GM23338 (cell line): ENCODE data around the gene ANP32E. TPM values are rescaled to one million over a fixed set of nuclear protein-coding genes. Genes with fewer than 3 reads are reported as not detected.

ENCODE experiments used
- ATAC-seq: fragments of 200-7000 bp; cut with Tn5 transposase; 3 replicates; pipeline ENCODE4 v1.9.1; 2020
- DNase-seq: peaks from one replicate; pipeline ENCODE4 v3.0.0-alpha.2; 2015; ENCODE audit warnings: low spot score
- H2AFZ ChIP-seq: fragments of 200-600 bp; sonication (generic); 2 replicates; pipeline ENCODE4 v1.8.0; 2016; ENCODE audit warnings: antibody characterized with exemption, mild to moderate bottlenecking, moderate library complexity
- H3F3A ChIP-seq: fragments of 200-600 bp; sonication (generic); replicated peaks from 2 replicates; pipeline ENCODE4 v1.8.0; 2017; ENCODE audit warnings: antibody characterized with exemption, mixed run types, low read depth
- H3K27ac ChIP-seq: fragments of 200-600 bp; sonication (generic); 2 replicates; pipeline ENCODE4 v1.6.1; 2016; ENCODE audit warnings: low read depth
- H3K27me3 ChIP-seq: fragments of 200-600 bp; sonication (generic); 2 replicates; pipeline ENCODE4 v1.8.0; 2016; ENCODE audit warnings: mild to moderate bottlenecking, mixed run types, moderate library complexity; ENCODE audit not compliant: insufficient read depth
- H3K36me3 ChIP-seq: fragments of 200-600 bp; sonication (generic); 2 replicates; pipeline ENCODE4 v1.8.0; 2016; ENCODE audit warnings: mild to moderate bottlenecking; ENCODE audit not compliant: insufficient read depth
- H3K4me1 ChIP-seq: fragments of 200-600 bp; sonication (generic); 2 replicates; pipeline ENCODE4 v1.8.0; 2016; ENCODE audit warnings: mild to moderate bottlenecking, moderate library complexity; ENCODE audit not compliant: insufficient read depth
- H3K4me2 ChIP-seq: fragments of 200-600 bp; sonication (generic); 2 replicates; pipeline ENCODE4 v1.7.1; 2017; ENCODE audit warnings: mixed run types
- H3K4me3 ChIP-seq: fragments of 200-600 bp; sonication (generic); 2 replicates; pipeline ENCODE4 v1.6.1; 2016; ENCODE audit warnings: mixed run types
- H3K79me2 ChIP-seq: fragments of 200-600 bp; sonication (generic); replicated peaks from 2 replicates; pipeline ENCODE4 v1.8.0; 2017; ENCODE audit warnings: mild to moderate bottlenecking; ENCODE audit not compliant: insufficient read depth
- H3K9me2 ChIP-seq: fragments of 200-600 bp; sonication (generic); 2 replicates; pipeline ENCODE4 v1.8.0; 2017; ENCODE audit not compliant: insufficient read depth
- H4K20me1 ChIP-seq: fragments of 200-600 bp; sonication (generic); replicated peaks from 2 replicates; pipeline ENCODE4 v1.8.0; 2017; ENCODE audit warnings: mild to moderate bottlenecking; ENCODE audit not compliant: insufficient read depth
- H3K27ac Mint-ChIP-seq: 2 replicates; pipeline ENCODE4 v1.8.0; 2020; ENCODE audit warnings: inconsistent platforms, mild to moderate bottlenecking, moderate library complexity, mixed read lengths
- H3K27me3 Mint-ChIP-seq: 3 replicates; pipeline ENCODE4 v1.8.0; 2022; ENCODE audit warnings: low read depth, mild to moderate bottlenecking, moderate library complexity, mixed read lengths, inconsistent platforms; ENCODE audit not compliant: insufficient read depth, poor library complexity
- H3K36me3 Mint-ChIP-seq: 3 replicates; pipeline ENCODE4 v1.8.0; 2021; ENCODE audit warnings: low read depth, mild to moderate bottlenecking, inconsistent platforms, moderate library complexity, mixed read lengths
- H3K4me1 Mint-ChIP-seq: 3 replicates; pipeline ENCODE4 v1.8.0; 2020; ENCODE audit warnings: mild to moderate bottlenecking, inconsistent platforms, mixed read lengths
- H3K4me3 Mint-ChIP-seq: 3 replicates; pipeline ENCODE4 v1.8.0; 2021; ENCODE audit warnings: moderate library complexity, mild to moderate bottlenecking, inconsistent platforms, mixed read lengths
- H3K9me3 Mint-ChIP-seq: 3 replicates; pipeline ENCODE4 v1.8.0; 2020; ENCODE audit warnings: moderate library complexity, mild to moderate bottlenecking, inconsistent platforms, mixed read lengths
- CREB1 ChIP-seq: fragments of 250-450 bp; sonication (Bioruptor Pico); IDR thresholded peaks from 2 replicates; pipeline ENCODE4 v1.5.0; 2020; ENCODE audit warnings: low read depth, mild to moderate bottlenecking, moderate library complexity
- EZH2 ChIP-seq: fragments of 200-600 bp; sonication (generic); IDR thresholded peaks from one replicate; pipeline ENCODE4 v1.8.0; 2017; ENCODE audit warnings: antibody characterized with exemption, mild to moderate bottlenecking, low read depth; ENCODE audit not compliant: unreplicated experiment
- EZH2phosphoT487 ChIP-seq: fragments of 200-600 bp; sonication (generic); IDR thresholded peaks from one replicate; pipeline ENCODE4 v1.8.1; 2018; ENCODE audit warnings: antibody characterized with exemption; ENCODE audit not compliant: unreplicated experiment
- JUNB ChIP-seq: IDR thresholded peaks from one replicate; pipeline ENCODE4 v1.6.1; 2016; ENCODE audit warnings: antibody characterized with exemption; ENCODE audit not compliant: unreplicated experiment
- NANOG ChIP-seq: IDR thresholded peaks from 2 replicates; pipeline ENCODE4 v1.6.1; 2016; ENCODE audit warnings: antibody characterized with exemption, borderline replicate concordance
- POLR2AphosphoS5 ChIP-seq: IDR thresholded peaks from 2 replicates; pipeline ENCODE4 v1.6.1; 2016; ENCODE audit warnings: antibody characterized with exemption, low read depth
- STAT1 ChIP-seq: IDR thresholded peaks from one replicate; pipeline ENCODE4 v1.6.1; 2016; ENCODE audit warnings: antibody characterized with exemption; ENCODE audit not compliant: unreplicated experiment
- ZNF114 ChIP-seq: fragments of 250-450 bp; sonication (Bioruptor Pico); IDR thresholded peaks from 2 replicates; pipeline ENCODE4 v1.5.0; 2020; ENCODE audit warnings: mild to moderate bottlenecking, moderate library complexity
- ZNF331 ChIP-seq: fragments of 250-450 bp; sonication (Bioruptor Pico); IDR thresholded peaks from 2 replicates; pipeline ENCODE4 v1.5.0; 2020; ENCODE audit warnings: low read depth, mild to moderate bottlenecking, moderate library complexity
- polyA plus RNA-seq: library from polyadenylated mRNA; unstranded; fragments of >200 nt; fragmentation: Nextera tagmentation; extraction: Ambion mirVana; gene quantifications from 2 replicates; pipeline ENCODE4 v1.2.1, GENCODE V29; 2016
- total RNA-seq: library from RNA; depleted of rRNA; stranded (reverse); fragments of >200 nt; shearing (Covaris generic); gene quantifications from 2 replicates; pipeline ENCODE4 v1.2.3, GENCODE V29; 2014
- TF ChIP-seq, protein P1 (sequence below), 2 experiments: fragments of 200-600 bp in 1 of 2; sonication (generic) in 1 of 2; conservative IDR thresholded peaks; 2 replicates each; pipeline versions ENCODE4 v1.5.1 to v1.6.1; 2016 to 2017; ENCODE audit warnings: antibody characterized with exemption in 2 of 2, low read depth in 2 of 2, mild to moderate bottlenecking in 2 of 2, moderate library complexity in 1 of 2
- TF ChIP-seq, protein P2 (sequence below): IDR thresholded peaks from one replicate; pipeline ENCODE4 v1.6.1; 2018; ENCODE audit warnings: antibody characterized with exemption; ENCODE audit not compliant: unreplicated experiment
- TF ChIP-seq, protein P3 (sequence below): IDR thresholded peaks from 2 replicates; pipeline ENCODE4 v1.6.1; 2016; ENCODE audit warnings: antibody characterized with exemption
- TF ChIP-seq, protein P4 (sequence below): fragments of 250-450 bp; sonication (Bioruptor Pico); IDR thresholded peaks from 2 replicates; pipeline ENCODE4 v1.5.0; 2020; ENCODE audit warnings: mild to moderate bottlenecking, moderate library complexity

ANP32E gene
- total and polyA plus RNA-seq, 2 experiments from 2014 or later: 88.6 to 257 TPM

DNA sequence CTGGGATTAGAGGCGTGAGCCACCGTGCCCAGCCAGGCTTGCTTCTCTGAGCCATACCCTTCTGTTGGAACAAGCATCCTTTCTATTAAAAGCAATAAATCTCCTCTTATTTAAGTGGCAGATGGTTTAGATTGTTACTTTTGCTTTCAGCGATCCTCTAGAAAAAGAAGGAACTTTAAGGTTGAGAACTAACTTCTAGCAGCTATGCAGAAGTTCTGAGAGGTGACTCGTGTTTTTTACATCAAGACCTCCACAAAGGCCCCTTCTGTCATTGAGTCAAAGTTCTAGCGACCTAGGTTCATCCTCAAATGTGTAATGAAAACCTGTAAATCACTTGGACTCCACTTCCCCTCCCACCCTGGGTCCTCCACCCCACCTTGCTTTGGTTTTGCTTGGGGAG lies 55.4 kb downstream of the ANP32E start:
- Histone ChIP-seq H3K27me3 (no peaks in the 10 kb centered on the region), H3K9me2 (no peaks in the 10 kb centered on the region), H3K79me2 (no peaks in the 10 kb centered on the region), H3K4me2 (no peak overlapping the region), H3K4me3 (no peak overlapping the region), H4K20me1 (no peaks in the 10 kb centered on the region), H3F3A (no peaks in the 10 kb centered on the region), H3K36me3 (no peaks in the 10 kb centered on the region), H3K27ac (no peak overlapping the region), H3K4me1 (no peaks in the 10 kb centered on the region), H2AFZ (no peak overlapping the region)
- Mint-ChIP-seq H3K27me3 (peaks cover 2% of the 10 kb centered on the region), H3K4me3 (no peak overlapping the region), H3K9me3 (no peaks in the 10 kb centered on the region), H3K4me1 (no peaks in the 10 kb centered on the region; the same call in 2 of the 3 replicates), H3K27ac (no peak overlapping the region), H3K36me3 (no peaks in the 10 kb centered on the region)
- DNase-seq (no peak), ATAC-seq (no peak)
- TF ChIP-seq ZNF114 (CRISPR knock-in tag) (no peak), CREB1 (CRISPR knock-in tag) (no peak), NANOG (no peak), POLR2AphosphoS5 (no peak), EZH2 (no peak), STAT1 (no peak), ZNF331 (CRISPR knock-in tag) (no peak), JUNB (no peak), EZH2phosphoT487 (no peak)
- TF ChIP-seq, protein P1, sequence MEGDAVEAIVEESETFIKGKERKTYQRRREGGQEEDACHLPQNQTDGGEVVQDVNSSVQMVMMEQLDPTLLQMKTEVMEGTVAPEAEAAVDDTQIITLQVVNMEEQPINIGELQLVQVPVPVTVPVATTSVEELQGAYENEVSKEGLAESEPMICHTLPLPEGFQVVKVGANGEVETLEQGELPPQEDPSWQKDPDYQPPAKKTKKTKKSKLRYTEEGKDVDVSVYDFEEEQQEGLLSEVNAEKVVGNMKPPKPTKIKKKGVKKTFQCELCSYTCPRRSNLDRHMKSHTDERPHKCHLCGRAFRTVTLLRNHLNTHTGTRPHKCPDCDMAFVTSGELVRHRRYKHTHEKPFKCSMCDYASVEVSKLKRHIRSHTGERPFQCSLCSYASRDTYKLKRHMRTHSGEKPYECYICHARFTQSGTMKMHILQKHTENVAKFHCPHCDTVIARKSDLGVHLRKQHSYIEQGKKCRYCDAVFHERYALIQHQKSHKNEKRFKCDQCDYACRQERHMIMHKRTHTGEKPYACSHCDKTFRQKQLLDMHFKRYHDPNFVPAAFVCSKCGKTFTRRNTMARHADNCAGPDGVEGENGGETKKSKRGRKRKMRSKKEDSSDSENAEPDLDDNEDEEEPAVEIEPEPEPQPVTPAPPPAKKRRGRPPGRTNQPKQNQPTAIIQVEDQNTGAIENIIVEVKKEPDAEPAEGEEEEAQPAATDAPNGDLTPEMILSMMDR (conservative IDR thresholded peaks at IDR 0.05; ENCODE audit: low read depth in 2 of 2): no peak
- TF ChIP-seq, protein P2, sequence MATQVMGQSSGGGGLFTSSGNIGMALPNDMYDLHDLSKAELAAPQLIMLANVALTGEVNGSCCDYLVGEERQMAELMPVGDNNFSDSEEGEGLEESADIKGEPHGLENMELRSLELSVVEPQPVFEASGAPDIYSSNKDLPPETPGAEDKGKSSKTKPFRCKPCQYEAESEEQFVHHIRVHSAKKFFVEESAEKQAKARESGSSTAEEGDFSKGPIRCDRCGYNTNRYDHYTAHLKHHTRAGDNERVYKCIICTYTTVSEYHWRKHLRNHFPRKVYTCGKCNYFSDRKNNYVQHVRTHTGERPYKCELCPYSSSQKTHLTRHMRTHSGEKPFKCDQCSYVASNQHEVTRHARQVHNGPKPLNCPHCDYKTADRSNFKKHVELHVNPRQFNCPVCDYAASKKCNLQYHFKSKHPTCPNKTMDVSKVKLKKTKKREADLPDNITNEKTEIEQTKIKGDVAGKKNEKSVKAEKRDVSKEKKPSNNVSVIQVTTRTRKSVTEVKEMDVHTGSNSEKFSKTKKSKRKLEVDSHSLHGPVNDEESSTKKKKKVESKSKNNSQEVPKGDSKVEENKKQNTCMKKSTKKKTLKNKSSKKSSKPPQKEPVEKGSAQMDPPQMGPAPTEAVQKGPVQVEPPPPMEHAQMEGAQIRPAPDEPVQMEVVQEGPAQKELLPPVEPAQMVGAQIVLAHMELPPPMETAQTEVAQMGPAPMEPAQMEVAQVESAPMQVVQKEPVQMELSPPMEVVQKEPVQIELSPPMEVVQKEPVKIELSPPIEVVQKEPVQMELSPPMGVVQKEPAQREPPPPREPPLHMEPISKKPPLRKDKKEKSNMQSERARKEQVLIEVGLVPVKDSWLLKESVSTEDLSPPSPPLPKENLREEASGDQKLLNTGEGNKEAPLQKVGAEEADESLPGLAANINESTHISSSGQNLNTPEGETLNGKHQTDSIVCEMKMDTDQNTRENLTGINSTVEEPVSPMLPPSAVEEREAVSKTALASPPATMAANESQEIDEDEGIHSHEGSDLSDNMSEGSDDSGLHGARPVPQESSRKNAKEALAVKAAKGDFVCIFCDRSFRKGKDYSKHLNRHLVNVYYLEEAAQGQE: no peak
- TF ChIP-seq, protein P3, sequence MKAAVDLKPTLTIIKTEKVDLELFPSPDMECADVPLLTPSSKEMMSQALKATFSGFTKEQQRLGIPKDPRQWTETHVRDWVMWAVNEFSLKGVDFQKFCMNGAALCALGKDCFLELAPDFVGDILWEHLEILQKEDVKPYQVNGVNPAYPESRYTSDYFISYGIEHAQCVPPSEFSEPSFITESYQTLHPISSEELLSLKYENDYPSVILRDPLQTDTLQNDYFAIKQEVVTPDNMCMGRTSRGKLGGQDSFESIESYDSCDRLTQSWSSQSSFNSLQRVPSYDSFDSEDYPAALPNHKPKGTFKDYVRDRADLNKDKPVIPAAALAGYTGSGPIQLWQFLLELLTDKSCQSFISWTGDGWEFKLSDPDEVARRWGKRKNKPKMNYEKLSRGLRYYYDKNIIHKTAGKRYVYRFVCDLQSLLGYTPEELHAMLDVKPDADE: no peak
- TF ChIP-seq, protein P4, sequence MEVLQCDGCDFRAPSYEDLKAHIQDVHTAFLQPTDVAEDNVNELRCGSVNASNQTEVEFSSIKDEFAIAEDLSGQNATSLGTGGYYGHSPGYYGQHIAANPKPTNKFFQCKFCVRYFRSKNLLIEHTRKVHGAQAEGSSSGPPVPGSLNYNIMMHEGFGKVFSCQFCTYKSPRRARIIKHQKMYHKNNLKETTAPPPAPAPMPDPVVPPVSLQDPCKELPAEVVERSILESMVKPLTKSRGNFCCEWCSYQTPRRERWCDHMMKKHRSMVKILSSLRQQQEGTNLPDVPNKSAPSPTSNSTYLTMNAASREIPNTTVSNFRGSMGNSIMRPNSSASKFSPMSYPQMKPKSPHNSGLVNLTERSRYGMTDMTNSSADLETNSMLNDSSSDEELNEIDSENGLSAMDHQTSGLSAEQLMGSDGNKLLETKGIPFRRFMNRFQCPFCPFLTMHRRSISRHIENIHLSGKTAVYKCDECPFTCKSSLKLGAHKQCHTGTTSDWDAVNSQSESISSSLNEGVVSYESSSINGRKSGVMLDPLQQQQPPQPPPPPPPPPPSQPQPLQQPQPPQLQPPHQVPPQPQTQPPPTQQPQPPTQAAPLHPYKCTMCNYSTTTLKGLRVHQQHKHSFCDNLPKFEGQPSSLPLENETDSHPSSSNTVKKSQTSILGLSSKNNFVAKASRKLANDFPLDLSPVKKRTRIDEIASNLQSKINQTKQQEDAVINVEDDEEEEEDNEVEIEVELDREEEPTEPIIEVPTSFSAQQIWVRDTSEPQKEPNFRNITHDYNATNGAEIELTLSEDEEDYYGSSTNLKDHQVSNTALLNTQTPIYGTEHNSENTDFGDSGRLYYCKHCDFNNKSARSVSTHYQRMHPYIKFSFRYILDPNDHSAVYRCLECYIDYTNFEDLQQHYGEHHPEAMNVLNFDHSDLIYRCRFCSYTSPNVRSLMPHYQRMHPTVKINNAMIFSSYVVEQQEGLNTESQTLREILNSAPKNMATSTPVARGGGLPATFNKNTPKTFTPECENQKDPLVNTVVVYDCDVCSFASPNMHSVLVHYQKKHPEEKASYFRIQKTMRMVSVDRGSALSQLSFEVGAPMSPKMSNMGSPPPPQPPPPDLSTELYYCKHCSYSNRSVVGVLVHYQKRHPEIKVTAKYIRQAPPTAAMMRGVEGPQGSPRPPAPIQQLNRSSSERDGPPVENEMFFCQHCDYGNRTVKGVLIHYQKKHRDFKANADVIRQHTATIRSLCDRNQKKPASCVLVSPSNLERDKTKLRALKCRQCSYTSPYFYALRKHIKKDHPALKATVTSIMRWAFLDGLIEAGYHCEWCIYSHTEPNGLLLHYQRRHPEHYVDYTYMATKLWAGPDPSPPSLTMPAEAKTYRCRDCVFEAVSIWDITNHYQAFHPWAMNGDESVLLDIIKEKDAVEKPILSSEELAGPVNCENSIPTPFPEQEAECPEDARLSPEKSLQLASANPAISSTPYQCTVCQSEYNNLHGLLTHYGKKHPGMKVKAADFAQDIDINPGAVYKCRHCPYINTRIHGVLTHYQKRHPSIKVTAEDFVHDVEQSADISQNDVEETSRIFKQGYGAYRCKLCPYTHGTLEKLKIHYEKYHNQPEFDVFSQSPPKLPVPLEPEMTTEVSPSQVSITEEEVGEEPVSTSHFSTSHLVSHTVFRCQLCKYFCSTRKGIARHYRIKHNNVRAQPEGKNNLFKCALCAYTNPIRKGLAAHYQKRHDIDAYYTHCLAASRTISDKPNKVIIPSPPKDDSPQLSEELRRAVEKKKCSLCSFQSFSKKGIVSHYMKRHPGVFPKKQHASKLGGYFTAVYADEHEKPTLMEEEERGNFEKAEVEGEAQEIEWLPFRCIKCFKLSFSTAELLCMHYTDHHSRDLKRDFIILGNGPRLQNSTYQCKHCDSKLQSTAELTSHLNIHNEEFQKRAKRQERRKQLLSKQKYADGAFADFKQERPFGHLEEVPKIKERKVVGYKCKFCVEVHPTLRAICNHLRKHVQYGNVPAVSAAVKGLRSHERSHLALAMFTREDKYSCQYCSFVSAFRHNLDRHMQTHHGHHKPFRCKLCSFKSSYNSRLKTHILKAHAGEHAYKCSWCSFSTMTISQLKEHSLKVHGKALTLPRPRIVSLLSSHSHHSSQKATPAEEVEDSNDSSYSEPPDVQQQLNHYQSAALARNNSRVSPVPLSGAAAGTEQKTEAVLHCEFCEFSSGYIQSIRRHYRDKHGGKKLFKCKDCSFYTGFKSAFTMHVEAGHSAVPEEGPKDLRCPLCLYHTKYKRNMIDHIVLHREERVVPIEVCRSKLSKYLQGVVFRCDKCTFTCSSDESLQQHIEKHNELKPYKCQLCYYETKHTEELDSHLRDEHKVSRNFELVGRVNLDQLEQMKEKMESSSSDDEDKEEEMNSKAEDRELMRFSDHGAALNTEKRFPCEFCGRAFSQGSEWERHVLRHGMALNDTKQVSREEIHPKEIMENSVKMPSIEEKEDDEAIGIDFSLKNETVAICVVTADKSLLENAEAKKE (CRISPR knock-in tag): no peak
